ENCODE results near the gene RB1.

The RB1 gene

DNA sequence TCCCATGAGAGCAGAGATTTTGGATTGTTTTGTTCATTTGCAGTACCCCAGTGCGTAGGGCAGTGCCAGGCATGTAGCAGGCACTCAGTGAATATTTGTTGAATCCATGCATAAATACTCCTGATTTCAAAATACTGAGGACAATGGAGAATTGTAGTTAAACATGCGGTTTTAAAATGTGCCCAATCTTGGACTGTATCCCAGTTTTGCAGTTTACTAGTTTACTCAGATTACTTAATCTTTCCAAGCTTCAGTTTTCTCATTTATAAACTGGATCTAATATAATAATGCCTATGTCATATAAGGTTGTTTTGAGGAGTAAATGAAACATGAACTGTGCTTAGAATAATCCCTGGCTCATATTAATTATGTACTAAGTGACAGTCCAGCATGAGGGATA lies 190.3 kb downstream of the RB1 start:
- ChIA-PET POLR2A (ENCODE audit: low non-redundant PET) (no interaction called here), CTCF (no interaction called here)
- no peak overlapping the region for H3K27ac ChIP-seq
- no peak for DNase-seq (ENCODE audit: low spot score)
- TF ChIP-seq, protein P1, sequence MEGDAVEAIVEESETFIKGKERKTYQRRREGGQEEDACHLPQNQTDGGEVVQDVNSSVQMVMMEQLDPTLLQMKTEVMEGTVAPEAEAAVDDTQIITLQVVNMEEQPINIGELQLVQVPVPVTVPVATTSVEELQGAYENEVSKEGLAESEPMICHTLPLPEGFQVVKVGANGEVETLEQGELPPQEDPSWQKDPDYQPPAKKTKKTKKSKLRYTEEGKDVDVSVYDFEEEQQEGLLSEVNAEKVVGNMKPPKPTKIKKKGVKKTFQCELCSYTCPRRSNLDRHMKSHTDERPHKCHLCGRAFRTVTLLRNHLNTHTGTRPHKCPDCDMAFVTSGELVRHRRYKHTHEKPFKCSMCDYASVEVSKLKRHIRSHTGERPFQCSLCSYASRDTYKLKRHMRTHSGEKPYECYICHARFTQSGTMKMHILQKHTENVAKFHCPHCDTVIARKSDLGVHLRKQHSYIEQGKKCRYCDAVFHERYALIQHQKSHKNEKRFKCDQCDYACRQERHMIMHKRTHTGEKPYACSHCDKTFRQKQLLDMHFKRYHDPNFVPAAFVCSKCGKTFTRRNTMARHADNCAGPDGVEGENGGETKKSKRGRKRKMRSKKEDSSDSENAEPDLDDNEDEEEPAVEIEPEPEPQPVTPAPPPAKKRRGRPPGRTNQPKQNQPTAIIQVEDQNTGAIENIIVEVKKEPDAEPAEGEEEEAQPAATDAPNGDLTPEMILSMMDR (conservative IDR thresholded peaks at IDR 0.05; ENCODE audit: low read depth) = no peak

- POLR2A ChIA-PET (ENCODE audit: low non-redundant PET) = no interaction called here
- H3K27ac ChIP-seq = no peak overlapping the region
- DNase-seq (ENCODE audit: low spot score) = no peak
- CTCF ChIA-PET = interaction anchor here (0.7 kb wide), 1 partner anchor 25 kb away, joined by 3 read pairs; no protein-coding TSS in a partner anchor
- TF ChIP-seq, protein P1 (conservative IDR thresholded peaks at IDR 0.05; ENCODE audit: low read depth) = no peak
Measured at GRCh38 chr13:48494874-48495273, 191.3 kb downstream of the RB1 start.

- no peak for DNase-seq (ENCODE audit: low spot score)
- ChIA-PET POLR2A (ENCODE audit: low non-redundant PET) (no interaction called here), CTCF (interaction anchor here (0.6 kb wide), 1 partner anchor 38 kb away, joined by 3 read pairs; no protein-coding TSS in a partner anchor)
- H3K27ac ChIP-seq = no peak overlapping the region
- TF ChIP-seq, protein P1 (conservative IDR thresholded peaks at IDR 0.05; ENCODE audit: low read depth) = no peak
Measured at GRCh38 chr13:48496271-48497161, 193.0 kb downstream of the RB1 start.

DNA sequence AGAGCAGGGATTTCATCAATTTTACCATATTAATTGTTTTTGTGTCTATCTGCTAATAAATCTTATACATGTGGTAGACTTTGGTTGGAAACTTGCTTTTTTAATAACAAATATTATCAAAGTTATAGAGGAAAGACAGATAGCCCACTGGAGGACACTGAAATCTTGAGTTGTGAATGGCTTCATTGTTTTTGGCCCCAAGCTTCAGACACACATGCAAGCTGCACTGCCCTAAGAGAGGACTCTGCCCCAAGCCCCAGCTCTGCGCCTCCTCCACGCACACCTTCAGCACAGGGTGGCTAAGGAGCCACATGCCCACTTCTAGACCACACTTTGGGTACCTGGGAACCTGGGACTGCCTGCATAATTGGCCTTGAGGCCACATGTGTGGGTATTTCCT lies 194.1 kb downstream of the RB1 start:
- DNase-seq (ENCODE audit: low spot score) = no peak
- ChIA-PET CTCF (no interaction called here), POLR2A (ENCODE audit: low non-redundant PET) (no interaction called here)
- H3K27ac ChIP-seq = no peak overlapping the region
- TF ChIP-seq, protein P1 (conservative IDR thresholded peaks at IDR 0.05; ENCODE audit: low read depth) = no peak

GRCh38 chr13:48500652-48501197 lies 197.2 kb downstream of the RB1 start:
- ChIA-PET POLR2A (ENCODE audit: low non-redundant PET) (no interaction called here), CTCF (no interaction called here)
- TF ChIP-seq, protein P1 (conservative IDR thresholded peaks at IDR 0.05; ENCODE audit: low read depth) = no peak
- peak; percentile 61 for DNase-seq (ENCODE audit: low spot score)
- peak overlapping the region; percentile 91 for H3K27ac ChIP-seq

DNA sequence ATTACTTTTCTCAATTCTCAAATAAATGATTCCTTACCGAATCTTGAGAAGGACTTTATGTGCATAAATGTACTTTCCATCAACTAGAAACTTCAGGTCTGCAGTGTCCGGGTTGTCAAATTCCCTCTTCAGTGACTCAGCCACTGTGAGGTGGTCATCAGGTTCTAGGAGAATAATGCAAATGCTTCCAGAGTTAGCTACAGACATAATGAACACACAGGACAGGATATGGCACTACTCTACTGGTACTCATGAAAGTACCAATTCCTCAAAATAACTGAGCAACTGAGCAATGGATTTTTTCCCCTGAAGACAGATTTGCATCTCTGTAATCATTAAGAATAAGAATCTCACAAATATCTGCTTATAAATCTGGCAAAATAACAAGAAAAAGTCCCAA lies 198.2 kb downstream of the RB1 start:
- H3K27ac ChIP-seq = peak overlapping the region; percentile 91
- ChIA-PET CTCF (no interaction called here), POLR2A (ENCODE audit: low non-redundant PET) (no interaction called here)
- TF ChIP-seq, protein P1 (conservative IDR thresholded peaks at IDR 0.05; ENCODE audit: low read depth) = no peak
- DNase-seq (ENCODE audit: low spot score) = no peak

All from RWPE1 (cell line).